K562 (cell line): ENCODE results near the gene TSSK1B. TPM values are rescaled to one million over a fixed set of nuclear protein-coding genes. Genes with fewer than 3 reads are reported as not detected.

Experiments used
- FOXK1 ChIP-seq: sonication (generic); formaldehyde crosslinking; IDR thresholded peaks from 2 replicates; pipeline ENCODE4 v1.8.0; 2022; ENCODE audit warnings: missing genetic modification reagents, mild to moderate bottlenecking, borderline replicate concordance
- PHB ChIP-seq: fragments of 250-450 bp; sonication (Bioruptor Pico); IDR thresholded peaks from 2 replicates; pipeline ENCODE4 v1.5.0; 2021
- RHOXF2B ChIP-seq: fragments of 250-450 bp; sonication (Bioruptor Pico); conservative IDR thresholded peaks from 2 replicates; pipeline ENCODE4 v1.5.1; 2021
- YBX1 ChIP-seq: fragments of 450-650 bp; IDR thresholded peaks from 2 replicates; pipeline ENCODE4 v1.7.1; 2016; ENCODE audit warnings: mild to moderate bottlenecking
- ZNF274 ChIP-seq: IDR thresholded peaks from 2 replicates; pipeline ENCODE4 v1.6.1; 2011; ENCODE audit warnings: low read depth, mild to moderate bottlenecking, low read length, moderate library complexity, borderline replicate concordance
- polyA plus RNA-seq, 8 experiments: library from polyadenylated mRNA; depleted of rRNA in 4 of 8; stranded (reverse) in 5 of 8; unstranded in 3 of 8; fragments of >200 nt; fragmentation: Nextera tagmentation in 2 of 8; fragmentation: Illumina TruSeq in 1 of 8; extraction: Ambion mirVana in 2 of 8; extraction: Trizol in 1 of 8; gene quantifications; 2 replicates each; pipeline versions ENCODE4 v1.2.1 to v1.2.3, GENCODE V29; 2011 to 2014; ENCODE audit warnings: inconsistent platforms in 1 of 8, missing spikeins in 1 of 8
- total RNA-seq, 7 experiments: library from RNA; depleted of rRNA in 6 of 7; stranded (reverse); fragments of >200 nt in 6 of 7; fragmentation: Illumina TruSeq in 2 of 7; extraction: Trizol in 2 of 7; gene quantifications; 2 replicates each; pipeline versions ENCODE4 v1.2.1 to v1.2.3, GENCODE V29; 2011 to 2021; ENCODE audit warnings: low replicate concordance in 1 of 7
- TF ChIP-seq, protein P1 (sequence below), 2 experiments: fragments of 450-650 bp in 1 of 2; sonication (generic) in 1 of 2; formaldehyde crosslinking in 1 of 2; IDR thresholded peaks; 2 replicates each; pipeline versions ENCODE4 v1.7.1 to v1.9.0; 2016 to 2022; ENCODE audit warnings: inconsistent platforms in 1 of 2, mild to moderate bottlenecking in 1 of 2, missing genetic modification reagents in 1 of 2
- TF ChIP-seq, protein P2 (sequence below), 2 experiments: fragments of 450-650 bp in 1 of 2; sonication (generic) in 1 of 2; formaldehyde crosslinking; conservative IDR thresholded peaks; 2 replicates each; pipeline versions ENCODE4 v1.4.0 to v1.8.1; 2020 to 2022; ENCODE audit warnings: mild to moderate bottlenecking in 1 of 2, missing genetic modification reagents in 1 of 2

TSSK1B gene
- total and polyA plus RNA-seq, 9 of the 15 experiments (the other 6 are each of a cell fraction or from before 2014, with no cell fraction given): not detected

DNA sequence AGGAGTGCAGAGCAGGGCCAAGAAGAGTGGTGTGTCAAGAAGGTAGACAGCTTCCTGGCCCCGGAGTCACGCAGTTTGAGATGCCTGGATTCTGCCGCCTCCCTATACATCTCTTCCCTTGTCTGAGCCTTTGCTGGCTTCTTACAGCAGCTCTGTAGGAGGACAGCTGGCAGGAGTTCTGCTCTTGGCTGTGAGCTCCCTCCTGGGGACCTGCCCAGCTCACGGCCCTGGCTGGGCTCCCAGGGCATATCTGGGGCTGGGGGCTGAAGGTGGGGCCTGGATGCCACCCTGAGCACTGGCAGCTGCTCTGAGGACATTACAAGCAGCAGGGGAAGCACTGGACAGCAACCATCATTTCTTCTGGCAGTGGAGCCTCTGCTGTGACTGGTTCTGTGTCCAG lies 786 bp upstream of the TSSK1B start (continued):
- TF ChIP-seq, protein P1, sequence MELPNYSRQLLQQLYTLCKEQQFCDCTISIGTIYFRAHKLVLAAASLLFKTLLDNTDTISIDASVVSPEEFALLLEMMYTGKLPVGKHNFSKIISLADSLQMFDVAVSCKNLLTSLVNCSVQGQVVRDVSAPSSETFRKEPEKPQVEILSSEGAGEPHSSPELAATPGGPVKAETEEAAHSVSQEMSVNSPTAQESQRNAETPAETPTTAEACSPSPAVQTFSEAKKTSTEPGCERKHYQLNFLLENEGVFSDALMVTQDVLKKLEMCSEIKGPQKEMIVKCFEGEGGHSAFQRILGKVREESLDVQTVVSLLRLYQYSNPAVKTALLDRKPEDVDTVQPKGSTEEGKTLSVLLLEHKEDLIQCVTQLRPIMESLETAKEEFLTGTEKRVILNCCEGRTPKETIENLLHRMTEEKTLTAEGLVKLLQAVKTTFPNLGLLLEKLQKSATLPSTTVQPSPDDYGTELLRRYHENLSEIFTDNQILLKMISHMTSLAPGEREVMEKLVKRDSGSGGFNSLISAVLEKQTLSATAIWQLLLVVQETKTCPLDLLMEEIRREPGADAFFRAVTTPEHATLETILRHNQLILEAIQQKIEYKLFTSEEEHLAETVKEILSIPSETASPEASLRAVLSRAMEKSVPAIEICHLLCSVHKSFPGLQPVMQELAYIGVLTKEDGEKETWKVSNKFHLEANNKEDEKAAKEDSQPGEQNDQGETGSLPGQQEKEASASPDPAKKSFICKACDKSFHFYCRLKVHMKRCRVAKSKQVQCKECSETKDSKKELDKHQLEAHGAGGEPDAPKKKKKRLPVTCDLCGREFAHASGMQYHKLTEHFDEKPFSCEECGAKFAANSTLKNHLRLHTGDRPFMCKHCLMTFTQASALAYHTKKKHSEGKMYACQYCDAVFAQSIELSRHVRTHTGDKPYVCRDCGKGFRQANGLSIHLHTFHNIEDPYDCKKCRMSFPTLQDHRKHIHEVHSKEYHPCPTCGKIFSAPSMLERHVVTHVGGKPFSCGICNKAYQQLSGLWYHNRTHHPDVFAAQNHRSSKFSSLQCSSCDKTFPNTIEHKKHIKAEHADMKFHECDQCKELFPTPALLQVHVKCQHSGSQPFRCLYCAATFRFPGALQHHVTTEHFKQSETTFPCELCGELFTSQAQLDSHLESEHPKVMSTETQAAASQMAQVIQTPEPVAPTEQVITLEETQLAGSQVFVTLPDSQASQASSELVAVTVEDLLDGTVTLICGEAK (IDR thresholded peaks at IDR 0.05): no peak
- TF ChIP-seq, protein P1 (CRISPR knock-in tag; IDR thresholded peaks at IDR 0.05): no peak
- no peak for TF ChIP-seq YBX1
- no peak for TF ChIP-seq ZNF274
- TF ChIP-seq, protein P2, sequence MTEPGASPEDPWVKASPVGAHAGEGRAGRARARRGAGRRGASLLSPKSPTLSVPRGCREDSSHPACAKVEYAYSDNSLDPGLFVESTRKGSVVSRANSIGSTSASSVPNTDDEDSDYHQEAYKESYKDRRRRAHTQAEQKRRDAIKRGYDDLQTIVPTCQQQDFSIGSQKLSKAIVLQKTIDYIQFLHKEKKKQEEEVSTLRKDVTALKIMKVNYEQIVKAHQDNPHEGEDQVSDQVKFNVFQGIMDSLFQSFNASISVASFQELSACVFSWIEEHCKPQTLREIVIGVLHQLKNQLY (CRISPR knock-in tag; conservative IDR thresholded peaks at IDR 0.05): no peak
- no peak for TF ChIP-seq PHB
- TF ChIP-seq RHOXF2B (CRISPR knock-in tag): no peak
- no peak for TF ChIP-seq FOXK1 (CRISPR knock-in tag)
- TF ChIP-seq, all 486 proteins: peak for 0
